Keratinocyte (primary cell): ENCODE results near the gene UNC13B. TPM values are rescaled to one million over a fixed set of nuclear protein-coding genes. Genes with fewer than 3 reads are reported as not detected.
"Not testable (repeated sequence)": the region's sequence is repeated elsewhere in the genome, so short reads cannot be mapped to it uniquely, and the experiment has no call there.

Source experiments
- DNase-seq: peaks from one replicate; pipeline ENCODE4 v3.0.0-alpha.2; 2011; ENCODE audit warnings: low read depth, missing footprints, low spot score
- FAIRE-seq: peaks from 2 replicates; lab custom pipeline; 2011; peaks lifted over from hg19 to GRCh38; lab: Jason Lieb, UNC
- H2AFZ ChIP-seq: 2 replicates; pipeline ENCODE4 v1.6.0; 2012; ENCODE audit warnings: low read length, control low read depth, inconsistent platforms; ENCODE audit not compliant: control insufficient read depth
- H3K27ac ChIP-seq: 2 replicates; pipeline ENCODE4 v1.5.1; 2011; ENCODE audit warnings: low read length; ENCODE audit not compliant: control insufficient read depth, insufficient read depth
- H3K27me3 ChIP-seq: 3 replicates; pipeline ENCODE4 v1.6.0; 2011; ENCODE audit warnings: low read length; ENCODE audit not compliant: control insufficient read depth, insufficient read depth; ENCODE audit errors: extremely low read depth
- H3K36me3 ChIP-seq, 2 experiments: 2 replicates in 1 of 2; 3 replicates in 1 of 2; pipeline ENCODE4 v1.5.1; 2011; ENCODE audit warnings: low read length in 2 of 2, mild to moderate bottlenecking in 1 of 2; ENCODE audit not compliant: control insufficient read depth in 2 of 2, insufficient read depth in 2 of 2; ENCODE audit errors: extremely low read depth in 1 of 2
- H3K4me1 ChIP-seq: 3 replicates; pipeline ENCODE4 v1.5.1; 2011; ENCODE audit warnings: low read length; ENCODE audit not compliant: control insufficient read depth, insufficient read depth; ENCODE audit errors: extremely low read depth
- H3K4me2 ChIP-seq: 3 replicates; pipeline ENCODE4 v1.6.0; 2011; ENCODE audit warnings: low read depth, low read length; ENCODE audit not compliant: control insufficient read depth, insufficient read depth; ENCODE audit errors: extremely low read depth
- H3K4me3 ChIP-seq, 3 experiments: fragments of 200-600 bp in 1 of 3; sonication (generic) in 1 of 3; 2 replicates in 2 of 3; 3 replicates in 1 of 3; pipeline ENCODE4 v1.5.1; 2011 to 2016; ENCODE audit warnings: low read length in 3 of 3, mild to moderate bottlenecking in 3 of 3, control low read depth in 2 of 3, inconsistent platforms in 1 of 3, low read depth in 1 of 3, mixed read lengths in 1 of 3, mixed run types in 1 of 3, moderate library complexity in 1 of 3; ENCODE audit not compliant: control insufficient read depth in 2 of 3, insufficient read depth in 2 of 3; ENCODE audit errors: extremely low read depth in 1 of 3
- H3K79me2 ChIP-seq: 2 replicates; pipeline ENCODE4 v1.6.0; 2012; ENCODE audit warnings: low read length; ENCODE audit not compliant: control insufficient read depth, insufficient read depth
- H3K9ac ChIP-seq: 3 replicates; pipeline ENCODE4 v1.6.0; 2011; ENCODE audit warnings: low read length; ENCODE audit not compliant: control insufficient read depth, insufficient read depth; ENCODE audit errors: extremely low read depth
- H3K9me1 ChIP-seq: 3 replicates; pipeline ENCODE4 v1.6.0; 2011; ENCODE audit warnings: low read length; ENCODE audit not compliant: control insufficient read depth, insufficient read depth; ENCODE audit errors: extremely low read depth
- H3K9me3 ChIP-seq: 2 replicates; pipeline ENCODE4 v1.5.1; 2012; ENCODE audit warnings: low read depth, low read length; ENCODE audit not compliant: control insufficient read depth
- H4K20me1 ChIP-seq: 3 replicates; pipeline ENCODE4 v1.6.0; 2011; ENCODE audit warnings: low read length; ENCODE audit not compliant: control insufficient read depth, insufficient read depth; ENCODE audit errors: extremely low read depth
- EZH2 ChIP-seq: IDR thresholded peaks from one replicate; pipeline ENCODE4 v1.6.1; 2012; ENCODE audit warnings: inconsistent platforms, mild to moderate bottlenecking, low read length, moderate library complexity
- dilution Hi-C: fragments of 300-500 bp; cut with MboI; formaldehyde crosslinking; loops from one replicate; pipeline ENCODE4 v1.7.0; 2020; ENCODE audit warnings: low sequenced_read_pairs; ENCODE audit not compliant: extremely low pct_ligation_motif_present
- polyA plus RNA-seq, 5 experiments: library from polyadenylated mRNA; depleted of rRNA in 3 of 5; stranded (reverse) in 3 of 5; stranded (forward) in 1 of 5; unstranded in 1 of 5; fragments of >200 nt; gene quantifications; 1 replicate in 1 of 5; 2 replicates in 3 of 5; 3 replicates in 1 of 5; pipeline versions ENCODE4 v1.2.1 to v1.2.3, GENCODE V29; 2011 to 2012; ENCODE audit warnings: missing spikeins in 2 of 5, low read depth in 1 of 5, low replicate concordance in 1 of 5
- TF ChIP-seq, protein P1 (sequence below), 3 experiments: IDR thresholded peaks in 1 of 3; conservative IDR thresholded peaks in 1 of 3; optimal IDR thresholded peaks in 1 of 3; 2 replicates in 2 of 3; 3 replicates in 1 of 3; pipeline versions ENCODE3 to v1.5.1; 2011; ENCODE audit warnings: low read length in 3 of 3, mild to moderate bottlenecking in 3 of 3, moderate library complexity in 2 of 3, control low read depth in 1 of 3, inconsistent platforms in 1 of 3; ENCODE audit not compliant: insufficient read depth in 2 of 3; ENCODE audit errors: extremely low read depth in 1 of 3

UNC13B gene
- polyA plus RNA-seq, 1 donor (not counting 4 experiments of a cell fraction or from before 2014, with no cell fraction given): 9.3 TPM

DNA sequence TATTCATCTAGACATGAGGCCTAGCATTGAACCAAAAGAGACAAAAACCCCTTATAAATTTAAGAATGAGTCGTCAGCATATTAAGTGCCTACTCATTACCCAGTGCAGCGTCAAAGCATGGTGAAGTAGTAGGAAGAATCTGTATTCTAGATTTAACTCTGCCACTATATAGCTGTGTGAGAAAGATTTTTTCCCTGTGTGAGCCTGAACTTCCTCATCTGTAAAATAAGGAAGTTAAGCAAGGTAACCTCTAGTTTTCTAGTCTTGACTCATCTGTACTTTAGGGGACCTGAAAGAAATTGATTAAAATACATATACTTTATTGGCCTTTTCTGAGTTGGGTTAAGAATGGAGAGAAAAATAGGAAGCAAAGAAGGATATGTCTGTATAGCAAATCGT, 246.0 kb downstream of the UNC13B start:
- dilution Hi-C loops: no loop called here
- H3K27me3 ChIP-seq: no peaks in the 10 kb centered on the region
- no peaks in the 10 kb centered on the region for H3K4me1 ChIP-seq
- H3K9me1 ChIP-seq: no peaks in the 10 kb centered on the region
- no peak overlapping the region for H2AFZ ChIP-seq
- peaks cover 0 to 3% of the 10 kb centered on the region in 2 experiments for H3K36me3 ChIP-seq
- H3K9ac ChIP-seq: no peak overlapping the region
- H3K79me2 ChIP-seq: no peaks in the 10 kb centered on the region
- H3K4me2 ChIP-seq: no peak overlapping the region
- no peaks in the 10 kb centered on the region for H3K9me3 ChIP-seq
- TF ChIP-seq EZH2: no peak
- TF ChIP-seq, protein P1, sequence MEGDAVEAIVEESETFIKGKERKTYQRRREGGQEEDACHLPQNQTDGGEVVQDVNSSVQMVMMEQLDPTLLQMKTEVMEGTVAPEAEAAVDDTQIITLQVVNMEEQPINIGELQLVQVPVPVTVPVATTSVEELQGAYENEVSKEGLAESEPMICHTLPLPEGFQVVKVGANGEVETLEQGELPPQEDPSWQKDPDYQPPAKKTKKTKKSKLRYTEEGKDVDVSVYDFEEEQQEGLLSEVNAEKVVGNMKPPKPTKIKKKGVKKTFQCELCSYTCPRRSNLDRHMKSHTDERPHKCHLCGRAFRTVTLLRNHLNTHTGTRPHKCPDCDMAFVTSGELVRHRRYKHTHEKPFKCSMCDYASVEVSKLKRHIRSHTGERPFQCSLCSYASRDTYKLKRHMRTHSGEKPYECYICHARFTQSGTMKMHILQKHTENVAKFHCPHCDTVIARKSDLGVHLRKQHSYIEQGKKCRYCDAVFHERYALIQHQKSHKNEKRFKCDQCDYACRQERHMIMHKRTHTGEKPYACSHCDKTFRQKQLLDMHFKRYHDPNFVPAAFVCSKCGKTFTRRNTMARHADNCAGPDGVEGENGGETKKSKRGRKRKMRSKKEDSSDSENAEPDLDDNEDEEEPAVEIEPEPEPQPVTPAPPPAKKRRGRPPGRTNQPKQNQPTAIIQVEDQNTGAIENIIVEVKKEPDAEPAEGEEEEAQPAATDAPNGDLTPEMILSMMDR (optimal IDR thresholded peaks at IDR 0.05 in 1 of 3, IDR thresholded peaks at IDR 0.05 in 1 of 3, conservative IDR thresholded peaks at IDR 0.05 in 1 of 3; ENCODE audit: extremely low read depth in 1 of 3, insufficient read depth in 2 of 3, low read length in 3 of 3): no peak
- no peak for FAIRE-seq
- H3K4me3 ChIP-seq: no peak overlapping the region
- H3K27ac ChIP-seq: no peak overlapping the region
- no peak for DNase-seq
- no peaks in the 10 kb centered on the region for H4K20me1 ChIP-seq

DNA sequence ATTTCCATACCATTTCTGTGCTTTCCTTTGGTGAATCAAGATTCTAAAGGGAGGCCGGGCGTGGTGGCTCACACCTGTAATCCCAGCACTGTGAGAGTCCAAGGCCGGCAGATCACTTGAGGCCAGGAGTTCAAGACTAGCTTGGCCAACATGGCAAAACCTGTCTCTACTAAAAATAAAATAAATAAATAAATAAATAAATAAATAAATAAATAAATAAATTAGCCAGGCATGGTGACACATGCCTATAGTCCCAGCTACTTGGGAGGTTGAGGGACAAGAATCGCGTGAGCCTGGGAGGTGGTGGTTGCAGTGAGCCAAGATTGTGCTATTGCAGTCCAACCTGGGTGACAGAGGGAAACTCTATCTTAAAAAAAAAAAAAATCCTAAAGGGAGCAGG, 247.6 kb downstream of the UNC13B start:
- H3K79me2 ChIP-seq, H3K36me3 ChIP-seq, H3K27me3 ChIP-seq, H3K9me1 ChIP-seq, dilution Hi-C loops, H2AFZ ChIP-seq, H4K20me1 ChIP-seq, H3K4me1 ChIP-seq, H3K4me3 ChIP-seq, H3K4me2 ChIP-seq, H3K27ac ChIP-seq, H3K9me3 ChIP-seq, DNase-seq, FAIRE-seq, H3K9ac ChIP-seq: not testable (repeated sequence)

DNA sequence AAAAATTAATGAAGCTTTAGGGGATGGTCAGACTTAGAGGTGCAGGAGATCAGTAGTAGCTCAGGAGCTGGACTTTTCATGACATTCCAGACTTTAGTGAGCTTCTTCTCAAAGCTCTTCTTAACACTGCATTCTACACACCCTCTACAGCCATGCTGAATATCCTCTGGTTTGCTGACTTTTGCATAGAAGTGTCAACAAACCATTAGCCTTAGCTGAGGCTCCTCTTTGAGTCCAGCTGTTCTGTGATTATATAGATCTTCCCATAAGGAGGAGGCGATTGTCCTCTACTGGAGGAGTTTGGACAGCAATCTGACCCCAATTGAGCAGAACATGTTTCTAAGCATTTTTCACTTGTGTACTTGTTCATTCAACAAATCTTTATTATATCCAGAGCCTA, 253.1 kb downstream of the UNC13B start:
- peak; percentile 23 for FAIRE-seq

More for the DNA sequence above, 253.1 kb downstream of the UNC13B start:
- no peaks in the 10 kb centered on the region for H3K79me2 ChIP-seq
- no peaks in the 10 kb centered on the region for H3K4me1 ChIP-seq
- H3K4me2 ChIP-seq: no peak overlapping the region
- no peaks in the 10 kb centered on the region for H3K9me3 ChIP-seq
- H3K9me1 ChIP-seq: no peaks in the 10 kb centered on the region
- no peaks in the 10 kb centered on the region for H4K20me1 ChIP-seq
- dilution Hi-C loops: no loop called here
- H3K27me3 ChIP-seq: no peaks in the 10 kb centered on the region
- DNase-seq: no peak
- H3K9ac ChIP-seq: no peak overlapping the region
- H3K27ac ChIP-seq: no peak overlapping the region
- no peak overlapping the region for H2AFZ ChIP-seq
- H3K4me3 ChIP-seq: no peak overlapping the region
- no peaks in the 10 kb centered on the region for H3K36me3 ChIP-seq
- TF ChIP-seq EZH2: no peak
- TF ChIP-seq, protein P1 (optimal IDR thresholded peaks at IDR 0.05 in 1 of 3, IDR thresholded peaks at IDR 0.05 in 1 of 3, conservative IDR thresholded peaks at IDR 0.05 in 1 of 3; ENCODE audit: extremely low read depth in 1 of 3, insufficient read depth in 2 of 3, low read length in 3 of 3): no peak
